ENCODE measurements around the gene AIG1.

AIG1 gene

GRCh38 chr6:143321491-143322086, 260.9 kb downstream of the AIG1 start:
- DNase-seq (ENCODE audit: low read depth), result no peak
- no peak overlapping the region for H3K4me3 ChIP-seq (ENCODE audit: low read depth, low read length)
- TF ChIP-seq, protein P1, sequence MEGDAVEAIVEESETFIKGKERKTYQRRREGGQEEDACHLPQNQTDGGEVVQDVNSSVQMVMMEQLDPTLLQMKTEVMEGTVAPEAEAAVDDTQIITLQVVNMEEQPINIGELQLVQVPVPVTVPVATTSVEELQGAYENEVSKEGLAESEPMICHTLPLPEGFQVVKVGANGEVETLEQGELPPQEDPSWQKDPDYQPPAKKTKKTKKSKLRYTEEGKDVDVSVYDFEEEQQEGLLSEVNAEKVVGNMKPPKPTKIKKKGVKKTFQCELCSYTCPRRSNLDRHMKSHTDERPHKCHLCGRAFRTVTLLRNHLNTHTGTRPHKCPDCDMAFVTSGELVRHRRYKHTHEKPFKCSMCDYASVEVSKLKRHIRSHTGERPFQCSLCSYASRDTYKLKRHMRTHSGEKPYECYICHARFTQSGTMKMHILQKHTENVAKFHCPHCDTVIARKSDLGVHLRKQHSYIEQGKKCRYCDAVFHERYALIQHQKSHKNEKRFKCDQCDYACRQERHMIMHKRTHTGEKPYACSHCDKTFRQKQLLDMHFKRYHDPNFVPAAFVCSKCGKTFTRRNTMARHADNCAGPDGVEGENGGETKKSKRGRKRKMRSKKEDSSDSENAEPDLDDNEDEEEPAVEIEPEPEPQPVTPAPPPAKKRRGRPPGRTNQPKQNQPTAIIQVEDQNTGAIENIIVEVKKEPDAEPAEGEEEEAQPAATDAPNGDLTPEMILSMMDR (conservative IDR thresholded peaks at IDR 0.05; ENCODE audit: low read depth, low read length), result no peak

DNA sequence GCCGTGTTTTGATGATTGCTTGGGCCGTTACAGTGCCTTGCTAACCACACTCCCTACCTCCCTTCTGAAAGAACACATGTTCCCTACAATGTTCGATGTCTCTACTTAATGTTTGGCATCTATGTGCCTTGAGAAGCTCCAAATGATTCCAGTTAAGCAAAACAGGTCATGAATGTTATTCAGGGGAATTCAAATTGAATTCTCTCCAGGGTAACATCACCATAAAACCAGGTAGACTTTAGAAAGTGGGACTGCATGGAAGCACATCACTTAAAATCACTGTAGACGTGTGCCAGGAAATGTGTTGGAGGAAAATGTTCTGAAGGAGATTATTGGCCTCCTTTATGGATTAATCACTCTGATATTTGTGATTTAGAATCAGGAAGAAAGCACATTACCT, 261.7 kb downstream of the AIG1 start:
- no peak overlapping the region for H3K4me3 ChIP-seq (ENCODE audit: low read depth, low read length)
- DNase-seq (ENCODE audit: low read depth), result no peak
- TF ChIP-seq, protein P1 (conservative IDR thresholded peaks at IDR 0.05; ENCODE audit: low read depth, low read length), result no peak

DNA sequence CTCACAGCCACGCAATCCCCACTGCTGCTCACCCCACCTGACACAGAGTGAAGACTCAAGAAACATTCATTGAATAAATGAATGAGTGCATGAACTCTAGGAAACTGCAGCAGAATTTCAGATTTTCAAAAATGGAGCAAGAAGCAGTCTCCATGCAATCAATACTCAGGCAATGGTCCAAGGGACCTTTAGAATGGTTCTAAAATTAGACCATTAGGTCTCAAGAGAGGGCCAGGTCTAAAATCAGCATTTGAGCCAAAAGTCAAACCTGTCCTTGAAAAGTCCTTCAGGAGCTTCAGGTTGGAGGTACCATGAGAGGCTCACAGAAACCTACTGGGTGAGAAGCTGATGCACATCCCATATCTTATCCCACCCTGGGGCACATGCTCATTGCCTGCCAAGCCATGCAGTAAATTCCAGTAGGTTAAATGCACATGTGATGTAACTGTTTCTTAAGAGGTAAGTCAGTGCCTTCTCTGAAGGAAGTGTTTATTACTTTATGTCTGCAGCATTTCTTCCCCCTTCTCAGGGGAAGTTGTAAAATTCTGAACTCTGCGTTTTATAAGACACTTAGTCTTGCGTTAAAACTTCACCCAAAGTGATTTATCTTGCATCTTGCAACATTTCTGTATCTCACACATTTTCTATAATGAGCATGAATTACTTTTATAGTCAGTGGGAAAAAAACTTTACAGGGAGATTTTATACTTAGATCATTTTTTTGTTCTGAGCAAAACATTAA, 263.2 kb downstream of the AIG1 start:
- H3K4me3 ChIP-seq (ENCODE audit: low read depth, low read length), result no peak overlapping the region
- TF ChIP-seq, protein P1 (conservative IDR thresholded peaks at IDR 0.05; ENCODE audit: low read depth, low read length), result no peak
- DNase-seq (ENCODE audit: low read depth), result no peak

DNA sequence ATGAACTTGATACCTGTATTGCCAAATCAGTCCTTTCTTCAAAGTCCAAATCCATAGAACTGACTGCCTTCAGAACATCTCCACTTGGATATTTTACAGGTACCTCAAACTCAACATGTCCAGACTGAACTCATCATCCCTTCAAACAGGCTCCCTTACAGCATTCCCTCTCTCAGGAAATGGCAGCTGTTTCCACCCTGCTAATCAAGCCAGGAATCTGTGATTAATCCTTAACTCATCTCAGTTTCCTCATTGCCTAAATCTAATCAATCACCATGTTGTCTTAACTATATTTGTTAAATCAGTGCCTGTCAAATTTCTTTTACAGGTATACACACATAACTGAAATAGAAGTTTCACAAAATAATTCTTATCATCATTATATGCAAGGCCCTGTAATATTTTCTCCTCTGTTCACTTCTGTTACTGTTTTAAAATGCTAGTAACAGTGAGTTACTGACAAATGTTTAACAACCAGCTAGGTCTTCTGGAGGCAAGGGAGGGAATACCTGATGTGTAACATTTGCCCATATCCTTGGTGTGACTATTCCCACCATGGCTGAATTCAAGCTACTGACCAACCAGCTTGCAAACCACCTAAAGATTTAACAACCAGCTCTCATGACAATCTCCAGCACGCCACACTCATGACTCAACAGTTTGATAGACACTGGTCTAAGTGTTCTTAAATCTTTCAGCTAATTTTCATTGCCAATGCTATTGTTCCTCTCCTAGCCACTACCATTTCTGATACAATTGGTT, 264.9 kb downstream of the AIG1 start:
- DNase-seq (ENCODE audit: low read depth), result no peak
- TF ChIP-seq, protein P1 (conservative IDR thresholded peaks at IDR 0.05; ENCODE audit: low read depth, low read length), result no peak
- no peak overlapping the region for H3K4me3 ChIP-seq (ENCODE audit: low read depth, low read length)

- DNase-seq (ENCODE audit: low read depth), result peak; percentile 6
- H3K4me3 ChIP-seq (ENCODE audit: low read depth, low read length), result no peak overlapping the region
- TF ChIP-seq, protein P1 (conservative IDR thresholded peaks at IDR 0.05; ENCODE audit: low read depth, low read length), result no peak
Observed at GRCh38 chr6:143328876-143329275, 268.2 kb downstream of the AIG1 start.

DNA sequence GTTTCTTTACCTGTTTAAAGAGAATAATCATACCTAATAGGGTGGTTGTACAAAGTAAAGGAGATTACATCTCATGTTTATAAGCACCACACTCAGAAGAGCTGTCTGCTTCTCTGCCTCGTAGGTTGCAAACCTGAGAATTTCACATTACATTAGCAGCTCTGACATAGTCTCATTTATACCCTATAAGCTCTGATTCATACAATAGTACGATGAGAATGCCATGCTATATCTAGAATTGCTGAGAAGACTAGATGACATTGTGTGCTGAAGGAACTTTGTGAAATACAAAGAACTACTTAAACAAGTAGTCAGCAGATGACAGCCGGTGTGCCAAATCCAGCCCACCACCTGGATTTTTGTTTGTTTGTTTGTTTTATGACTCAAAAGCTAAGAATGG, 268.6 kb downstream of the AIG1 start:
- TF ChIP-seq, protein P1 (conservative IDR thresholded peaks at IDR 0.05; ENCODE audit: low read depth, low read length), result no peak
- peak; percentile 29 for DNase-seq (ENCODE audit: low read depth)
- no peak overlapping the region for H3K4me3 ChIP-seq (ENCODE audit: low read depth, low read length)

Data from choroid plexus epithelial cell (primary cell).